HEK293T (cell line): ENCODE data around the gene NUMB.

Experiments used
- BHLHE40 ChIP-seq: fragments of 450-650 bp; IDR thresholded peaks from 2 replicates; pipeline ENCODE4 v1.6.1; 2016; ENCODE audit warnings: mild to moderate bottlenecking, moderate library complexity, borderline replicate concordance
- CTBP1 ChIP-seq: fragments of 450-650 bp; IDR thresholded peaks from 2 replicates; pipeline ENCODE4 v1.6.1; 2016; ENCODE audit warnings: borderline replicate concordance
- ELF4 ChIP-seq: fragments of 450-650 bp; IDR thresholded peaks from 2 replicates; pipeline ENCODE4 v1.6.1; 2017; ENCODE audit warnings: antibody characterized with exemption
- FOXK2 ChIP-seq: fragments of 450-650 bp; IDR thresholded peaks from 2 replicates; pipeline ENCODE4 v1.6.1; 2016; ENCODE audit warnings: mild to moderate bottlenecking
- FOXM1 ChIP-seq: fragments of 450-650 bp; IDR thresholded peaks from 2 replicates; pipeline ENCODE4 v1.6.1; 2017; ENCODE audit warnings: mild to moderate bottlenecking, borderline replicate concordance
- HDGF ChIP-seq: fragments of 450-650 bp; IDR thresholded peaks from 2 replicates; pipeline ENCODE4 v1.6.1; 2017; ENCODE audit warnings: antibody characterized with exemption, borderline replicate concordance
- L3MBTL2 ChIP-seq: fragments of 450-650 bp; conservative IDR thresholded peaks from 2 replicates; pipeline ENCODE4 v1.6.1; 2016; ENCODE audit warnings: mild to moderate bottlenecking
- LEF1 ChIP-seq: fragments of 450-650 bp; IDR thresholded peaks from 2 replicates; pipeline ENCODE4 v1.6.1; 2017; ENCODE audit warnings: mild to moderate bottlenecking, borderline replicate concordance
- NFRKB ChIP-seq: fragments of 450-650 bp; IDR thresholded peaks from 2 replicates; pipeline ENCODE4 v1.6.1; 2016; ENCODE audit warnings: mild to moderate bottlenecking, moderate library complexity
- SP1 ChIP-seq: fragments of 450-650 bp; IDR thresholded peaks from 2 replicates; pipeline ENCODE4 v1.6.1; 2017
- SUZ12 ChIP-seq: fragments of 450-650 bp; IDR thresholded peaks from 2 replicates; pipeline ENCODE4 v1.6.1; 2016; ENCODE audit warnings: mild to moderate bottlenecking
- TARDBP ChIP-seq: fragments of 450-650 bp; IDR thresholded peaks from 2 replicates; pipeline ENCODE4 v1.6.1; 2016
- ZNF384 ChIP-seq: fragments of 450-650 bp; IDR thresholded peaks from 2 replicates; pipeline ENCODE4 v1.6.1; 2016

GRCh38 chr14:73432124-73432523, 26.2 kb downstream of the NUMB start:
- TF ChIP-seq L3MBTL2 (no peak), BHLHE40 (no peak), ZNF384 (no peak), TARDBP (no peak), SP1 (no peak), FOXM1 (no peak), FOXK2 (no peak), SUZ12 (no peak), HDGF (no peak), NFRKB (no peak), ELF4 (no peak), LEF1 (no peak), CTBP1 (no peak)
